HG02938 (cell line): ENCODE data around the gene TEX35.

Experiments
- ATAC-seq: cut with Tn5 transposase; IDR thresholded peaks from one replicate; pipeline ENCODE4 v1.9.1; 2021; ENCODE audit warnings: mild to moderate bottlenecking, moderate library complexity; ENCODE audit not compliant: unreplicated experiment

TEX35 gene

GRCh38 chr1:178513278-178513983 lies 522 bp downstream of the TEX35 start:
- ATAC-seq = no peak

- no peak for ATAC-seq
These were observed 3.2 kb downstream of the TEX35 start for GRCh38 chr1:178516110-178516509.

GRCh38 chr1:178518894-178519293 lies 6.0 kb downstream of the TEX35 start:
- ATAC-seq = no peak

- ATAC-seq = no peak
These were observed 7.9 kb downstream of the TEX35 start for GRCh38 chr1:178520803-178521202.

- ATAC-seq = no peak
These were observed 8.3 kb downstream of the TEX35 start for GRCh38 chr1:178521241-178521640.

GRCh38 chr1:178527117-178527516 lies 14.2 kb downstream of the TEX35 start:
- no peak for ATAC-seq

GRCh38 chr1:178528228-178528952 lies 15.5 kb downstream of the TEX35 start:
- ATAC-seq = no peak

GRCh38 chr1:178528953-178529335 lies 16.0 kb downstream of the TEX35 start:
- ATAC-seq = no peak

- ATAC-seq = no peak
These were observed 16.6 kb downstream of the TEX35 start for GRCh38 chr1:178529364-178530036.

GRCh38 chr1:178530037-178530402 lies 17.1 kb downstream of the TEX35 start:
- ATAC-seq = no peak

GRCh38 chr1:178530502-178530901 lies 17.6 kb downstream of the TEX35 start:
- no peak for ATAC-seq

- ATAC-seq = no peak
These were observed 19.0 kb downstream of the TEX35 start for GRCh38 chr1:178531887-178532286.

- peak; percentile 88 for ATAC-seq
These were observed 19.5 kb downstream of the TEX35 start for GRCh38 chr1:178532392-178532791.

- ATAC-seq = no peak
These were observed 20.4 kb downstream of the TEX35 start for GRCh38 chr1:178533121-178533946.

- no peak for ATAC-seq
These were observed 21.4 kb downstream of the TEX35 start for GRCh38 chr1:178534137-178534868.

GRCh38 chr1:178536329-178536728 lies 23.4 kb downstream of the TEX35 start:
- ATAC-seq = no peak

GRCh38 chr1:178536844-178537371 lies 24.0 kb downstream of the TEX35 start:
- ATAC-seq = no peak

GRCh38 chr1:178537382-178538090 lies 24.6 kb downstream of the TEX35 start:
- ATAC-seq = no peak

- no peak for ATAC-seq
These were observed 25.4 kb downstream of the TEX35 start for GRCh38 chr1:178538192-178538916.
